Upper lobe of right lung (tissue), 1 donor: ENCODE measurements around the gene MPST. TPM values are rescaled to one million over a fixed set of nuclear protein-coding genes. Genes with fewer than 3 reads are reported as not detected.

Source experiments
- ATAC-seq: fragments of 200-7000 bp; cut with Tn5 transposase; one replicate; pipeline ENCODE4 v1.9.1; 2020; ENCODE audit warnings: mild to moderate bottlenecking, moderate library complexity
- DNase-seq: peaks from one replicate; pipeline ENCODE4 v3.0.0-alpha.2; 2020
- H3K27ac ChIP-seq: fragments of 200-600 bp; one replicate; pipeline ENCODE4 v1.8.0; 2022
- H3K27me3 ChIP-seq: fragments of 200-600 bp; one replicate; pipeline ENCODE4 v1.8.0; 2022; ENCODE audit warnings: mild to moderate bottlenecking
- H3K36me3 ChIP-seq: fragments of 200-600 bp; one replicate; pipeline ENCODE4 v1.8.0; 2022
- H3K4me1 ChIP-seq: fragments of 200-600 bp; one replicate; pipeline ENCODE4 v1.8.0; 2022
- H3K4me3 ChIP-seq: fragments of 200-600 bp; one replicate; pipeline ENCODE4 v1.8.0; 2022; ENCODE audit warnings: mild to moderate bottlenecking
- H3K9me3 ChIP-seq: fragments of 200-600 bp; one replicate; pipeline ENCODE4 v1.8.0; 2022
- intact Hi-C: fragments of 100-400 bp; cut with DNase I; formaldehyde crosslinking; loops from one replicate; pipeline ENCODE4 v1.11.0; 2022
- total RNA-seq: library from RNA; stranded (reverse); fragmentation: NEBNext Ultra II Directional; extraction: Animal tissue kit (Norgen Biotek cat#: 25700); gene quantifications from one replicate; pipeline ENCODE4 v1.2.1, GENCODE V29; 2021
- TF ChIP-seq, protein P1 (sequence below): fragments of 200-600 bp; IDR thresholded peaks from one replicate; pipeline ENCODE4 v1.8.0; 2022; ENCODE audit warnings: antibody characterized with exemption
- donor health status: DM: no; HTN: yes; CAD: no; lungs with severe emphysema.

Gene MPST
- total RNA-seq, 1 donor from 2014 or later, result 71.4 TPM

DNA sequence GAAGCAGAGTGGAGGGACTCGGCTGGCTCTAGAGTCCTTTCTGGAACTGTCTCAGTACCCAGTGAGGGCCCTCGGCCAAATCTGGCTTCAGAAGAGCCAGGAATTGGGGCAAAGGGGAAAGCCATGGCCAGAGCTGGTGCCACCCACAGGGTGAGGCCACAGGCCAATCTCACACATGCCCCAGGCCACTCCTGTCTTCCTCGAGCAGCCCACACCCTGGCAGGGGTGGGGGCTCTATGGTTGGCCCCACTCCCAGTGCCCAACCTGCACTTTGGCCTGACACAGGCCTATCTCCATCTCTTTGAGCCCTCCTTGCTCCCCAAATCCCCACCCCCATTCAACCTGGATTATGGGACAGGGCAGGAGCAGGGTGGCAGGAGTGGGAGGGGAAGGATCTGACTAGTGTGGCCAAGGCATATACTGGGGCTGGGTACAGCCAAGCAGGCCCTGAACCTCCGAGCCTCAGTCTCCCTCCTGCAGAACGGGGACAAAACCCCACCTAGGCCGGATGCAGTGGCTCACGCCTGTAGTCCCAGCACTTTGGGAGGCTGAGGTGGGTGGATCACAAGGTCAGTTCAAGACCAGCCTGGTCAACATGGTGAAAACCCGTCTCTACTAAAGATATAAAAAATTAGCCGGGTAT is 7.2 kb upstream of the MPST start:
- TF ChIP-seq, protein P1, sequence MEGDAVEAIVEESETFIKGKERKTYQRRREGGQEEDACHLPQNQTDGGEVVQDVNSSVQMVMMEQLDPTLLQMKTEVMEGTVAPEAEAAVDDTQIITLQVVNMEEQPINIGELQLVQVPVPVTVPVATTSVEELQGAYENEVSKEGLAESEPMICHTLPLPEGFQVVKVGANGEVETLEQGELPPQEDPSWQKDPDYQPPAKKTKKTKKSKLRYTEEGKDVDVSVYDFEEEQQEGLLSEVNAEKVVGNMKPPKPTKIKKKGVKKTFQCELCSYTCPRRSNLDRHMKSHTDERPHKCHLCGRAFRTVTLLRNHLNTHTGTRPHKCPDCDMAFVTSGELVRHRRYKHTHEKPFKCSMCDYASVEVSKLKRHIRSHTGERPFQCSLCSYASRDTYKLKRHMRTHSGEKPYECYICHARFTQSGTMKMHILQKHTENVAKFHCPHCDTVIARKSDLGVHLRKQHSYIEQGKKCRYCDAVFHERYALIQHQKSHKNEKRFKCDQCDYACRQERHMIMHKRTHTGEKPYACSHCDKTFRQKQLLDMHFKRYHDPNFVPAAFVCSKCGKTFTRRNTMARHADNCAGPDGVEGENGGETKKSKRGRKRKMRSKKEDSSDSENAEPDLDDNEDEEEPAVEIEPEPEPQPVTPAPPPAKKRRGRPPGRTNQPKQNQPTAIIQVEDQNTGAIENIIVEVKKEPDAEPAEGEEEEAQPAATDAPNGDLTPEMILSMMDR, result no peak
- Histone ChIP-seq H3K36me3 (no peaks in the 10 kb centered on the region), H3K4me1 (peaks cover 25% of the 10 kb centered on the region), H3K4me3 (no peak overlapping the region), H3K9me3 (no peaks in the 10 kb centered on the region), H3K27ac (no peak overlapping the region), H3K27me3 (no peaks in the 10 kb centered on the region)
- DNase-seq, result no peak
- intact Hi-C loops, result no loop called here
- ATAC-seq, result peak; percentile 56

DNA sequence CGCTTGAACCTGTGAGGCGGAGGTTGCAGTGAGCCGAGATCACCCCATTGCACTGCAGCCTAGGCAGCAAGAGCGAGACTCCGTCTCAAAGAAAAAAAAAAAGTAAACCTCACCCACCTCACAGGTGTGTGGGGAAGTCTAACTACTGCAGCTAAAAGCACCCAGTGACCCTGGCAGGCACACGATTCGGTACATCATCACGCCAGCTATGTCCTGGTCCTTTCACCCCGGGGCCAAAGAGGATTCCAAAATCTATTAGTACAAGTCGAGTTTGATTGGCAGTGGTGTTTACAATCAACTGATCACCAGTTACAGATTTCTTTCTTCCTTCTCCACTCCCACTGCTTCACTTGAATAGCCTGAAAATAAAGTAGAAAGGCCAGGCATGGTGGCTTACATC is 6.6 kb upstream of the MPST start:
- peaks cover 4% of the 10 kb centered on the region for H3K36me3 ChIP-seq
- TF ChIP-seq, protein P1, result no peak
- H3K27me3 ChIP-seq, result no peaks in the 10 kb centered on the region
- no peaks in the 10 kb centered on the region for H3K9me3 ChIP-seq
- intact Hi-C loops, result no loop called here
- peaks cover 25% of the 10 kb centered on the region for H3K4me1 ChIP-seq
- H3K4me3 ChIP-seq, result no peak overlapping the region
- H3K27ac ChIP-seq, result no peak overlapping the region
- DNase-seq, result no peak
- no peak for ATAC-seq

DNA sequence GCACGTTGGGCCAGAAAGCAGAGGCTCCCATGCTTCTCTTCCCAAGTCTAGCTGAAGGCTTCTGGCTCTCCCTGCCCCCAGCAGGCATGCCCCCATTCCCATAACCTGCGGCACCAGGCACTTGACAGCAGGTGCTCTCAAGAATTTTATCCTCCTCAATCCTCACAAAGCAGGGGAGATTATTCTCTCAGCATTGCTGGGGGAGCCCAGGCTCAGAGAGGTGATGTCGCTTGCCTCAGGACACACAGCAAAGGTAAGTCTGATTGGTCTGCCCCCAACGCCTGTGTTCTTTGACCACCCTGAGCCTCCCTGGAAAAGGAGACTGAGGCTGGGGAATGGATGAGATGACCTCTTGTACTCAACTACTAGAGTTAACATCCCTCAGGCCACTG is 5.1 kb upstream of the MPST start:
- intact Hi-C loops, result no loop called here
- H3K27me3 ChIP-seq, result no peaks in the 10 kb centered on the region
- peaks cover 32% of the 10 kb centered on the region for H3K4me1 ChIP-seq
- no peak for DNase-seq
- peaks cover 8% of the 10 kb centered on the region for H3K36me3 ChIP-seq
- no peaks in the 10 kb centered on the region for H3K9me3 ChIP-seq
- H3K27ac ChIP-seq, result no peak overlapping the region
- ATAC-seq, result no peak
- TF ChIP-seq, protein P1, result no peak
- no peak overlapping the region for H3K4me3 ChIP-seq

DNA sequence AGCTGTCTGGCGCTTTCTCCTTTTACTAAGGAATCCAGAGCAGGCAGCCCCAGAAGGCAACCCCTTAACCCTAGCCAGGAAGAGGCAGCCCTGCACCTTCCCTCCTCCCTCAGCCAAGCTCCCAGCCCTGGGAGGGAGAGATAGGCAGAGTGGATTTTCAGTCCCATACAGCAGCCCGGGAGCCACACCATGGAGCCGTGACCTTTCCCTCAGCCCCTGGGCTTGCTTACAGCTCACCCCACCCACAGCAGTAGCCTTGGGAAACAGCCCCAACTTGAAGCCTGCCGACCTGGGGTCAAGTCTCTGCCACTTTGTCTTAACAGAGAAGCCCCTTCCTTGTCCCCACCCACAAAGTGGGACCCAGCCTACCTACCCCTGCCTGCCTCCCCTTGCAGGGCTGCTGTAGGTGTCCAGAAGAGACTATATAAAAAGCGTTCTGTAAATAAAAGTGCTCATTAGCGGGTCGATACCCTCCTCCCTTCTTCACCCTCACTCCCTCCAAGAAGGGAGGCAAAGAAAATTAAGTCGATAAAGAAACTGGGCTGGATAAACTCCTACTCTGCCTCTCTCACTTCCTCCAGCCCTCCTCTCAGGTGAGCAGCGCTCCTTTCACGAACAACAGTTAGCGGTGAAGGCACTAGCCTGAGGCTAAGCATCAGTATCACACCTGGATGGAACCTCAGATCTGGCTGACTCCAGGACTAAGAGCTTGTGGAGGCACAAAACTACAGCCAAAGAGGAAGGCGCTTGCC is 4.5 kb upstream of the MPST start:
- TF ChIP-seq, protein P1, result no peak

DNA sequence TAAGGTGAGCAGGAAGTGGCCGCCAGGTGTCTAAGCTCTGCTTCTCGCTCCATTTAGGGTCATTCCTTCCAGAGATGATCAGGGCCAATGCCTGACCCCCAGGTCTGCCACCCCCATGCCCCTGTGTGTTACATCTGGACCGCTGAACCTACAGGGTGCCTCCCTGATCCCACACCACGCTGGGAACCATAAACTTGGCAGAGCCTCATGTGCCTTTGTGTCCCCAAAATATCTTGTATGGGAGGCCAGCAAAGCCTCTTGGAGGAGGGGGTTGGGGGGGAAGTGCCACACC is 4.0 kb upstream of the MPST start:
- no peaks in the 10 kb centered on the region for H3K27me3 ChIP-seq
- no peak for ATAC-seq
- H3K4me3 ChIP-seq, result no peak overlapping the region
- H3K36me3 ChIP-seq, result peaks cover 8% of the 10 kb centered on the region
- H3K4me1 ChIP-seq, result peaks cover 36% of the 10 kb centered on the region
- no peak overlapping the region for H3K27ac ChIP-seq
- no peaks in the 10 kb centered on the region for H3K9me3 ChIP-seq
- intact Hi-C loops, result no loop called here
- TF ChIP-seq, protein P1, result no peak
- no peak for DNase-seq

More for the DNA sequence above, 4.5 kb upstream of the MPST start:
- H3K4me1 ChIP-seq, result peaks cover 32% of the 10 kb centered on the region
- no peak for ATAC-seq
- H3K27ac ChIP-seq, result no peak overlapping the region
- peaks cover 8% of the 10 kb centered on the region for H3K36me3 ChIP-seq
- DNase-seq, result no peak
- no peaks in the 10 kb centered on the region for H3K27me3 ChIP-seq
- intact Hi-C loops, result no loop called here
- H3K4me3 ChIP-seq, result no peak overlapping the region
- H3K9me3 ChIP-seq, result no peaks in the 10 kb centered on the region
